ENCODE results near the gene LRBA. TPM values are rescaled to one million over a fixed set of nuclear protein-coding genes. Genes with fewer than 3 reads are reported as not detected.
"Not testable (repeated sequence)": the region's sequence is repeated elsewhere in the genome, so short reads cannot be mapped to it uniquely, and the experiment has no call there.

LRBA gene
- total RNA-seq, 4 donors from 2014 or later, result 28.0 to 51.5 (median 30.9) TPM

GRCh38 chr4:150514709-150515108 is 500.4 kb downstream of the LRBA start:
- no peak for ATAC-seq (ENCODE audit: low FRiP score)
- DNase-seq (ENCODE audit: low spot score), result no peak
- no peak for TF ChIP-seq CTCF (IDR thresholded peaks at IDR 0.05)

GRCh38 chr4:150510176-150510865 is 504.8 kb downstream of the LRBA start:
- ATAC-seq (ENCODE audit: low FRiP score) (peak; percentile 76), DNase-seq (ENCODE audit: low spot score) (no peak)
- TF ChIP-seq CTCF (IDR thresholded peaks at IDR 0.05), result no peak

GRCh38 chr4:150507656-150508055 is 507.4 kb downstream of the LRBA start:
- not testable (repeated sequence) for DNase-seq (ENCODE audit: low spot score); ATAC-seq (ENCODE audit: low FRiP score)

GRCh38 chr4:150501983-150502382 is 513.1 kb downstream of the LRBA start:
- TF ChIP-seq CTCF (IDR thresholded peaks at IDR 0.05), result no peak
- no peak for ATAC-seq (ENCODE audit: low FRiP score)
- DNase-seq (ENCODE audit: low spot score), result no peak

GRCh38 chr4:150501009-150501727 is 513.9 kb downstream of the LRBA start:
- peak; percentile 85 for ATAC-seq (ENCODE audit: low FRiP score)
- no peak for DNase-seq (ENCODE audit: low spot score)
- TF ChIP-seq CTCF (IDR thresholded peaks at IDR 0.05), result no peak

GRCh38 chr4:150497612-150498011 is 517.5 kb downstream of the LRBA start:
- no peak for TF ChIP-seq CTCF (IDR thresholded peaks at IDR 0.05)
- DNase-seq (ENCODE audit: low spot score) (no peak), ATAC-seq (ENCODE audit: low FRiP score) (no peak)

- ATAC-seq (ENCODE audit: low FRiP score) (no peak), DNase-seq (ENCODE audit: low spot score) (no peak)
- no peak for TF ChIP-seq CTCF (IDR thresholded peaks at IDR 0.05)
Observed at GRCh38 chr4:150495550-150495949, 519.5 kb downstream of the LRBA start.
